GM18907 (cell line): ENCODE results near the gene SMU1.
A peak's percentile ranks its signal among the peaks of the same experiment; 100 is the strongest.

Source experiments
- ATAC-seq: cut with Tn5 transposase; IDR thresholded peaks from one replicate; pipeline ENCODE4 v1.9.1; 2021; ENCODE audit warnings: mild to moderate bottlenecking, moderate library complexity; ENCODE audit not compliant: unreplicated experiment

Gene SMU1

DNA sequence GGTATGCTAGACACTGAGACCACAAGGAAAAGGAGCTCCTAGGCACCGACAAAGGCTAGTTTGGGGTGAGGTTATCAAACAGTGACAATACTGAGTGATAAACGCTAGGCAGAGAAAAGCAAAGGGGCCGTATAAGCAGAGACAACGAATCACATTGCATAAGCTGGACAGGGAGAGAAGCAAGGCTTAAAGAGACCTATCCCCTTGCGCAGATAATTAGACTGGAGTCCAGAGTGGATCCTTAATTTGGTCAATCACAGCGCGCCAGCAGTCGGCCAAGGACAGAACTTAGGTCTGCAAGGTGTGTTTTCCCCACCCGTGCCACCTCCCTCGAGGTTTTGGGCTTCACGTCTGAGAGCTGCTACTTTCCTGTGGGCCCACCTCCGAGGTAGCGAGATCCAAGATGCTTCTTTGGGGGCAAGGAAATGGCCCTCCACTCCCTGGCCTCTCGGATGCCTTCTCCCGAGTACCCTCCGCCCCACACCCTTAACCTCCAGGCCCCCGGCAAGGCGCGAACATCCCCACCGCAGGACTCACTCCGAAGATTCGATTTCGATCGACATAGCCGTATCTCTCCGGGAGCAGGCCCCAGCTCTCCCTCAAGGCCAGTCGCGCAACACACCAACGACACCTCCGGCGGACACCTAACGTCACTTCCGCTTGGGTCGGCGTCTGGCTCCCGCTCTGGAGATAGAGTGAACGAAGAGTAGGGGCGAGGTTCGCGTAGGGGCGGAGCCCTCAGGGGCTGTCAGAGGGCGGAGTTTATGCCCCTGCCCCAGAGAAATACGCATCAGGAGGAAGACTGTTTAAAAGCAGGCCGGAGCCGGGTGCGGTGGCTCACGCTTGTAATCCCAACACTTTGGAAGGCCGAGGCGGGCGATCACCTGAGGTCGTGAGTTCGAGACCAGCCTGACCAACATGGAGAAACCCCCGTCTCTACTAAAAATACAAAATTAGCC, at the start of gene SMU1:
Gene SMU1, minus strand, starts transcription at position 629 of the 959 bp plus-strand sequence. Its CDS starts 66 bp downstream, at position 563.
- peak; percentile 99 for ATAC-seq

DNA sequence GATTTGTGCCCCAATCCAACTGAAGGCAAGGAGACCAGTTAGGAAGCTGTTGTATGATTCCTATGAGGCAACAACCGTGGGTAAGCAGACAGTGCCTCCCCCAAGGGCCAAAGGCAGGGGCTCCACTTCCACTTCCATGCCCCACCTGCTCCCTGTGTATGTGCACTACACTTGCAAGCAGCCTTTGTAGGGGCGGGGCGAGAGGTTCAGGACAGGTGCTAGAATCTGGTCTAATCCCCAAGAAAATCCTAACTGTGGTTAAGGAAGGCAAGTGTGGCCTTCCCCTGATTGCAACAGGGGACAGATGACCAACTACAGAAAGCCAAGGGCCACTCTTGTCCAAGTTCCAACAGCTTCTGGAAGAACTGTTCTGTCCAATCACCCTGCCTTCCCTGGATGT, 49.0 kb upstream of the SMU1 start:
- ATAC-seq: no peak

DNA sequence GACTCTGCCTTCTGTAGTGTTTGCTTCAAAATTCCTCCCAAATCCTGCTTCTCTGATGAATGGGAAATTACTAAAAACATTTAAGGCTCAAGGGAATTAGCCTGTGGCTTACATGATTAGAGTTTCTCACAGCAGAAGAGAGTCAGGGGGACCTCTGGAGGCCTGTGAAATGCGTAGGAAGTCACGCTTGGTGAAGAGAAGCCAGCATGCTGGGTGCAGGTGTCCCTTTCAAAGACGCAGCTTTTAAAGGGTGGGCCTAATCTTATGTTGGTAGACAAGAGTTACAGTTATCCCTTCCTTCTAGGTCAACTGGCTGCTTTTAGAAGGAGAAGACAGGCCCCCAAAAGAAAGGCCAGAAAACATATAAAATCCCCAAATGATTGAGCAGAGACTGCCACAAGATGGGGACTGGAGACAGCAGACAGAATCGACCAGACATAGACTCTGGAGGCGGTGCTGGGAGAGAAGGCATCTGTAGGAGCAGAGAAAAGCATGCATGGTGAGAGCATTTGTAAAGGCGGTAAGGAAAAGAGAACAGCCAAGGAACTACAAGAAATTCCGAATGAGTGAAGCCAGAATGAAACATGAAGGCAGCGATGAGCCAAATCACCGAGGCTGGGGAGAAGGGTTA, 48.4 kb upstream of the SMU1 start:
- peak; percentile 39 for ATAC-seq

DNA sequence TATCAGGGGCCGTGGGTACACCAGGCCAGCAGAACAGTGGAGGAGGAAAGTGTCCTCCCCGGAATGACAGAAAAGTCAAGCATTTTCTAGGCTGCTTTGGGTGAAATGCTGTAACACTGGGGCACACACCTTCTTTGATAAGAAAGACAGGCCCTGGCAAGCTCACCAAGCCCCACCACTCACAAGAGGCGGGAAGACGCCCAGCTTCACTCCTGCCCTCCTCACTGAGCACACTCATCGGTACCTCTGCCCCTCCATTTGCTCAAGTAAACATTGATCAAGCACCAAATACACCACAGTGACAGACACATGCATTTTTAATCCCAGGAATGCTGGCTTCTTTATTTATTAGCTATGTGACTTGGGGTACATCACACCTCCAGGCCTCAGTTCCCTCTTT, 47.6 kb upstream of the SMU1 start:
- ATAC-seq: no peak

DNA sequence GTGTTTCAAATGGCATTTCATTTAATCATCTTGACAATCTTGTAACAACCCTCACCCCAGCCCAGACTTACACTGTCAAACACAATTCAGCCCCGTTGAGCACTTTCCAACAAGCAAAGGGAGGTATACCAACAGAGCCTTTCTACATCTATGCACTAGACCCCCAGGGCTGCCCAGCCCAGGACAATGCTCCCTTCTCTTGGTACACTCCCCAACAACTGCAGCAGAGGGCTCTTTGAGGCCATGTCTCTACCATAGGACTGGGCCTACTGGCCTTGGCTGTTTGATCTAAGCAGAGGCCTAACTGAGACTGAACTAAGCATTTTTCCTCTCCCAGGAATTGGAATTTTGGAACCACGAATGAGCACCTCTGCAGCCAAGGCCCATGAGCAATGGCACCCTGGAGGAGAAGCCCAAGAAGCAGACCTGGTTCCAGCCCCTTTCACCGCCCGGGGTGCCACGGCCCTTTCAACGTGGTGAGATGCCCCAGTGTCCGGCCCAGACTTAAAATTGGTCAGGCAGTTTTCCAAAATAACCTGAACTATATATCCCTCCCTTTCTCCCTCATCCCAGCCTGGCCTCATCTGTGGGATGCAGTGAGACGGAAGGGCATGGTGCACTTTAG, 47.0 kb upstream of the SMU1 start:
- no peak for ATAC-seq

DNA sequence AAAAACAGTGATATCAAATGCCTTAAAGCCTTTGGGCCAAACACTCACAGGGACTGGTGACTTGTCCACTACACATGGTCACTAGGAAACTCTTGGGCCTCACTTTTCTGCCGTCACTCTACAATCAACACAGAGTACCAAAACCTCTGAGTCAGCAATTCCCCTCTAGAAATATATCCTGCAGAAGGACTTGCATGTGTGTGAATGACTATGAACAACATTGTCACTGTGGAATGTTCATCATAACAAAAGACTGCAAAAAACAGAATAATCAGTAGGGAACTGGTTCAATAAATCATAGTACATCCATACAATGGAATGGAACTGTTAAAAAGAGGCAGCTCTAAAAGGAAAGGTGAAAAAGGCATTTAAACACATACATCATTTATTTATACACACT, 44.1 kb upstream of the SMU1 start:
- ATAC-seq: no peak

DNA sequence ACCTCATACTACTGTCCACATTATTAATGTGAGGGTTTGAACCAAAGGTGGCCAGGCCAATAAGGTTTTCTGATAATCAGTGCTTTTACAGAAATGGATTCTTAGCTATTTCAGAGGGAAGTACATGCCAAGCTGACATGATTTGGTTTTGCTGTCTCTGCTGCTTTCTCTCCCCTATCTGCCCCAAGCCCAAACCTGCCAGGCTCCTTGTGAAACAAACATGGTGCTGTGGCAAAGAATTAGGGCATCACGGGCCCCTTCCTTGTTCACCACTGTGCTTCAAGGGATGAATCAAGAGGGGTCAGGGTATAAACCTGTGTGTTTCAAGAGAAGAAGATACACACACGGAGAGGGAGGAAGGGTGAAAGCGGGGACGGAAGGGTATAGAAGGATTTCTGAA, 41.3 kb upstream of the SMU1 start:
- ATAC-seq: no peak

DNA sequence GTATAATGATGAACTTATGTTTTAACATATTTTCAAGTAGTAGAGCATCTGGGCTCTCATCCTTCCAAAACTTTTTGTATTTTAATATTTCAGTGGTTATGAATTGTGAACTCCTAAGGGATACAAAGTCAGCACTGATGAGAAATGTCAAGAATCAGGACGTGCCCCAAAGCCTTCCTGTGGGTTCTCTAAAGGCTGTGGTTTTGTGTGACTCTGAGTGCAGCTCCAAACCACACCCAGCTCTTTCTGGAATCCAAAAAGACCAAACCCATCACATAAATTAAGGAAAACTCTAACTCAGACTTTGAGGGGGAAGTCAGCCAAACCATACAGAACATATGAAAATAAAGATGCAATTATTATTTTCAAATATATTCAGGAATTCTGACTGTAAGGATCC, 40.8 kb upstream of the SMU1 start:
- ATAC-seq: no peak

DNA sequence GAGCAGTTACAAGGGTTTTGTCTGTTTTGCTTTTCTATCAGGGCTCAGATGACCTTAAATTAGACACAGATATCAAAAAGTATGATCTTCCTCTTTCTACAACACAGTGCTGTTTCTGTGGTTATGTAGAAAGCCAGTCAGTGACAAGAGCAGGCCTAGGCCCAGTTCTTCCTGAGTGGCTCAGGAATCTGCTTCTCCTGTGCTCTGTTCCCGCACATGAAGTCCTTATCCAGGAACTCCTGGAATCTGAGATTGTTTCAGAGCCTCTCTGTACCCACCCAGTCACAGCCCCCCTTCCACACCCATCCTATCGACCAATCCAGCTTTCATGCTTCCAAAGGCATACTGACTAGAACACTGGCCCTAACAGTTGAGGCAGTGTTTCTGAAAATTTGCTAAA, 40.4 kb upstream of the SMU1 start:
- no peak for ATAC-seq

DNA sequence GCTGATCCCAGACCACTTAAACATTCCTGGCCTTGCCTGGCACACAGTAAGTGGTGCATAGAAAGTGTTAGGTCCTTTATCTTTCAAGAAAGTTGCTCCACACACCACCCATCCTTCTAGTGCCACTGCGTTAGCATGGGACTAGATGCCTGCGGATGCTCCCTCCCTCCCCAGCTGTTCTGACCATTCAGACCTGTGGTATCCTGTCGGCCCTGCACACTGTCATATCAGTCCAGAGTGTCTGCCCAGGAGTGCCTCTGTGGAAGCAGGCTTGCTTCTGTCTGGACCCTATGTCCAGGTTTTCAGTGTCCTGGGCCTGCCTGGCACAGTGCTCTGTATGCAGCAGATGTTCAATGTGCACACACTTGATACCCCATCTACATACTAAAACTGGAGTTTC, 38.3 kb upstream of the SMU1 start:
- ATAC-seq: no peak

DNA sequence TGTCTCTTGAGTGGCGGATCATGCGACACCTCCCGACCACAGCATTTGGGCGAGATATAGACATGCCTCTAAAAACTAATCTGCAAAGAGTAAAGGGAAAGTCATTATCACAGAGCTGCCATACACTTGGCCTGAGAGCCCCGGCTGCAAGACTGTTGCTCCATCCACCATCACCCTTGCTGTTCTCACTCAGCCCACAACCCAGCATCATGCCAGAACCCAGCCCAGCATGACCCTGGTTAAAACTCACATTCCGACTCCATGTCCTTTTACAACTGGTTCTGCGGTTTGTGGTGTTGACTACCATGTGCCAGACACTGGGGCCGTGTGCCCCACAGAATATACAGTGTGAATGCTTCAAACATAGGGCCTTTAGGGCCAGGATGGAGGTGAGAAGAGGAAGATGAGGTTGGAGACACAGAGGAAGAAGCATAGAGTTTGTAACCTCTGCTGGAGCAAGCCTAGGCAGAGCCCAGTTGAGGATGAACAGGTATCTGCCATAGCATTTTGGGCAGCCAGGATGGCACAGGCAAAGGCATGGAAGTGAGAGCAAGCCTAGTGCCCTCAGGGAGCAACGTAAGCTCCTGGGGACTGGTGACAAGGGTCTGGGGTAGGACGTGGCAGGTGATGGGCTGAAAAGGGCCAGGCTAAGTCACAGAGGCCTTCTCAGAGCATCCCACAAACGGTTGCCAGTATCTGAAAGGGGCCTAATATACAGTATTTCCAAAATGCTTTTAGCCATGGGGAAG, 37.5 kb upstream of the SMU1 start:
- ATAC-seq: no peak

DNA sequence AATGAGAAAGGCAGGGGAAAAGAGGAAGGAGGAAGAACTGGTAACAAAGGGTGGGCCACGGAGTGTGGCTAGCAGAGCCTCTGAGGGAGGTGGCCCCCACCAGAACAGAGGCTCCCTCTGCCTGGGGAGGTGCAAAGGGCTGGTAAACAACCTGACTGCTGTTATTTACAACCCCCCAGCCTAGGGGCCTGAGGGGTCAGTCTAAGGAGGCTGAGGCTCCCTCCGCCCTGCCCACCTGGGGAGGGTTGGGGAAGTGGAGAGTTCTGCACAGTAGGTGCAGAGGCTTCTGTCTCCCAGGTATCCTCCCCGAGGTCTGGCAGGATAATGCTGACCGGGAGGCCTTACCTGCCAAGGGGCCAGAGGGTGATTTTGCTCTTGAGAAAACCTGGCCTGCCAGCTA, 35.6 kb upstream of the SMU1 start:
- no peak for ATAC-seq

DNA sequence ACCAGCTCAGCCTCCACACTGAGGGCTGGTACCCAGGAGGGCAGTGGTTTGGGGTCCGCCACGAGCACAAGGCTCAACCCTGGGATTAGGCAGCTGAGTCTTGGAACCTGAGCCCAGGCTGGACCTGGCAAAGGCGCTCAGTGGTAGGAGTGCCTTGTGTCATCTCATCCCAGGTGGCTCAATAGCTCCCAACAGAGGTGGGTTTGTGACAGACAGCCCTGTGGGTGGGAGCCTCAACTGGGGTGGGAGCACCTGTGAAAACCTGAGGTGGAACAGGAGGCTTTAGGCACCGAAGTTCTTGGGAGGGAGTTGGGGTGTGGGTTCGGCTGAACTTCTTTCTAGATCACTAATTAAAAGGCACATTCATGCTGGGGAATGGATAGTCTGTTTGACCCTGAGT, 35.2 kb upstream of the SMU1 start:
- ATAC-seq: no peak

DNA sequence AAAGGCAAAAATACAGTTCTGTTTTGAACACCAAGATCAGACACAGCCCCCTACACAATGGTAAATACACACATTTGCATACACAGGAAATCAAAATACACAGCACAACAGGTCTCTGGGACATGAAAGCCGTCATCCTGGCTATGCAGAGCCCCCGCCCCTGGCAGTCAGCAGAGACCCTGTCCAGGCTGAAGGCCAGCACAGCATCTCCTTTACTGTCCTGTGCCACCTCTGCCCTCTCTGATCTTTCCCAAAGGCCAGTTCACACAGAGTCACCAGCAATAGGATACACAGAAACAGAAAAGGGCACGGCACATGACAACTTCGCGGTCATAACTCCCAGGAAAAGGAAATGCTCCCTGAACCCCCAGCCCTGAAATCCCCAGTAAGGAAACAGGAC, 34.2 kb upstream of the SMU1 start:
- no peak for ATAC-seq

DNA sequence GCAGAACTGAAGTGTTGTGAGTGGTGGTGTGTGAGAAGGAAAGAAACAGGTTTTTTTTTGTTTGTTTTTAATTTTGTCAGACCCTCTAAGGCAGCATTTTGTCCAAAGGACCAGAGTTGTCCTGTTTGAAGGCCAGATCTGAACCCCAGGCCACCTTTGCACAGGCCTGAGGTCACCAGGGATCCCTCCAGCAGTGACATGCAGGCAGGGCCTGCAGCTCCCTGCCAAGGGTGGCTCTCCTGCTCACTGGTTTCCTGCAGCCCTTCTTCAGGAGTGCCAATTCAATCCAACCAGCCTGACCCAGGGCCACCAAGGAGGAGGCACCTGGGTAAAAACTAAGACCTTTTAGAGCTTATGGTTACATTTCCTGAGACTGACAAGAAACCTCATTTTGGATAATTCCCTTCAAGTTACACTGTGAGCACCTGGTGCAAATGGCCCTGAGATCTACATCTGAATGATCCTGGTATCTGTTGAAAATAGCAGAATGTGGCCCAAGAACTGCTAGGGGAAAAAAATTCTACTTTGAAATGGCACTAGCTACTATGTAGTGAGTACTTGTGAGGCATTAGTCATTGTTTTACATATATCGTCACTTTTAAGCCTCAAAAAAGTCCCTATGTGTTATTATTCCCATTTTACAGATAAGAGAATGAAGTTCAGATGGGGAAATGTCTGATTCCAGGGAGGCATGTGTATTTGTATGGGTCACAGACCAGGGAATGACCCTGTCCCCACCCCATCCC, 33.5 kb upstream of the SMU1 start:
- no peak for ATAC-seq

DNA sequence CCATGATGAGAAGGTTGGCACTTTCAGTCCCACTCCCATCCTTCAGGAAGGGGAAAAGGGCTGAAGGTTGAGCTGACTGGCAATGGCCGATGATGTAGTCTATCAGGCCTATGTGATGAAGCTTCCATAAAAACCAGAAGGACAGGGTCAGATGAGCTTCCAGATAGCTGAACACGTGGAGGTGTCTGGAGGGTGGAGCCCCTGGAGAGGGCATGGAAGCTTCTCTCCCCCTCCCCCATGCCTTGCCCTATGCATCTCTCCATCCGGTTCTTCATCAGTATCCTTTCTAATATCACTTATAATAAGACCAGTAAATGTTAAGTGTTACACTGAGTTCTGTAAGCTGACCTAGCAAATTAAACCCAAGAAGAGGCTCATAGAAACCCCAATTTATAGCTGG, 32.6 kb upstream of the SMU1 start:
- no peak for ATAC-seq

DNA sequence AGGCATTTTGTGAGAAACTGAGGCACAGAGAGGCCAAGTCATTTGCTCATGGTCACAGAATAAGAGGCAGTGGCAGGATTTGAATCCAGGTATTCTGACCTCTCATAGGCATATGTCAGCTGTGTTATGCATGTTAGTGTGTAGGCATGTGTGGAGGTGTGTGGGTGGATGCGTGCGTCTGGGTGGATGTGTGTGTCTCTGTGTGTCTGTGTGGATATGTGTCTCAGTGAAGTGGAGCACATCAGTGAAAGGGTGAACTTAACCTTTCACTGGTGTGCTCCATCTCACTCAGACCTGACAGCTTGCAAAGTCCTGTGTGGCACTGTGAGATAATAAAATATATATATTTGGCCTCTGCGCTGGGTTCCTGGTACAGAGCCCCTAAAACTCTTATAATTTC, 32.0 kb upstream of the SMU1 start:
- ATAC-seq: no peak

DNA sequence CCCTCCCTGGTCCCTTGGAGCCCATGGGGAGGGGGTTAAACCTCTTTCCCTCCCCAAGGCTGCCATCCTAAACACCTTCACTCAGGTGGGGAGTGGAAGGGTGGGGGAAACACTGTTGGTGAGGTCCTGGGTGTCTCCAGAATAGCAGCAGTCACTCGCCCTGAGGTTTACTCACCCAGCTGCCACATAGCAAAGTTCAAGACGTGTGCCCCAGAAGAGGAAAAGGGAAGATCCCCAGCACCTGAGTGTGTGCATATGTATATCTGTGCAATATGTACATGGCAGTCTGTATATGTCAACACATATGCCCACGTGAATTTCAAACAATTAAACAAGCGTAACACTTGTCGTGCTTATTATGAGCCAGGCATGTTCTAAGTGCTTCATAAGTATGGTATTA, 31.3 kb upstream of the SMU1 start:
- ATAC-seq: no peak

DNA sequence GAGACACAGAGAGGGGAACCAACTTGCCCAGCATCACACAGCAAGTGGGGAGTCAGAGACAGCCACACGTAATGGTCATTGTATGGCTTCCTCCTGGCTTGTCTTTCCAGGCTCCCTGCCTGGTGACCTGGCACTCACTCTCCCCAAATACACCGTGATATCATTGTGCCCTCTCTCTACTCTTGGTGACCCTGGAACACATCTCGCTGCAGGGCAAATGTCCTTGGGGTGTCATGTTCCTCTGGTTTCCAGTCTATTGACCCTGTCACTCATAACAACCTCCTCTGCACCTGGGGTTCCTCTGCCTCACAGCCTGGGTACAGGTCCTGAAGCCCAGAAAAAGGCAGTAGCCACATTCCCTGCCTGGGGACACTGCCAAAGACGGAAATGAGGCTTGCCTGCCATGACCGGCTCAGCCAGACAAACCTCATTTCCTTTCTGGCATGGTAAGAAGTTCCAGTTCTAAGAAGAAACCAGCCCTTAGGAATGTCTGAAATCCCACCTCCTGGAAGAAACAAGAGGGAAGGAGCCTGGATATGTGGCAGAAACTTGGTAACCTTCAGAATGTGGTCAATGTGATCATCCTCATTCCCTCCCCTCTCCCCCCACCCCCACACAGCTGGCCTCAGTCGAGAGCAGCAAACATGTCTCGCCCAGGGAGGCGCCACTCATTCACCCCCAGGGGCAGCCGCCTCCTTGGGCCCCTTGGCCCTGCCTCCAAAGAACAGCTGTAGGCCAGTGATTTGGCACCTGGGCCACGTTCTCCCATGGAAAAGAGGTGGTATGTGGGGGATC, 30.6 kb upstream of the SMU1 start:
- ATAC-seq: no peak

DNA sequence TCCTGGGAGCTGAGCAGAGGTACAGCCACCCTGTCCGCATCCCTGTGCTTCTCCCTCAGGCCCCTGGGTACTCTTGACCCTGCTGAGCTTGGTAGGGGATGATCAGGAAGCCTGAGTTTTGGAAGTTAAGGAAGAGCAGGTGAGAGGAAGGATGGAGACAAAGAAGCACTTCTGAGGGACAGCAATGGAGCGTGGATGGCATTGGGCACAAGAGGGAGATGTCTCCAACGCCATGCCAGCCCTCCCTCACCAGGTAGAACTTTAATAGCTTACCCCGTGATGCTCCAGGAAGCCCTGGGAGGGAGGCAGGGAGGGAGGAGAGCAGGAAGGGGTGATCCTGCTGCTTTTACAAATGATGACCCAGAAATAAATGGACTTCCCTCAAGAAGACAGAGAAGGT, 29.9 kb upstream of the SMU1 start:
- ATAC-seq: no peak
